Kasumi-1 (cell line): ENCODE data around the gene GLI3.
A peak's percentile ranks its signal among the peaks of the same experiment; 100 is the strongest.

Source experiments
- DNase-seq, 2 experiments: peaks; one replicate each; lab custom pipeline; 2025; lab: John Stamatoyannopoulos, UW

Gene GLI3

DNA sequence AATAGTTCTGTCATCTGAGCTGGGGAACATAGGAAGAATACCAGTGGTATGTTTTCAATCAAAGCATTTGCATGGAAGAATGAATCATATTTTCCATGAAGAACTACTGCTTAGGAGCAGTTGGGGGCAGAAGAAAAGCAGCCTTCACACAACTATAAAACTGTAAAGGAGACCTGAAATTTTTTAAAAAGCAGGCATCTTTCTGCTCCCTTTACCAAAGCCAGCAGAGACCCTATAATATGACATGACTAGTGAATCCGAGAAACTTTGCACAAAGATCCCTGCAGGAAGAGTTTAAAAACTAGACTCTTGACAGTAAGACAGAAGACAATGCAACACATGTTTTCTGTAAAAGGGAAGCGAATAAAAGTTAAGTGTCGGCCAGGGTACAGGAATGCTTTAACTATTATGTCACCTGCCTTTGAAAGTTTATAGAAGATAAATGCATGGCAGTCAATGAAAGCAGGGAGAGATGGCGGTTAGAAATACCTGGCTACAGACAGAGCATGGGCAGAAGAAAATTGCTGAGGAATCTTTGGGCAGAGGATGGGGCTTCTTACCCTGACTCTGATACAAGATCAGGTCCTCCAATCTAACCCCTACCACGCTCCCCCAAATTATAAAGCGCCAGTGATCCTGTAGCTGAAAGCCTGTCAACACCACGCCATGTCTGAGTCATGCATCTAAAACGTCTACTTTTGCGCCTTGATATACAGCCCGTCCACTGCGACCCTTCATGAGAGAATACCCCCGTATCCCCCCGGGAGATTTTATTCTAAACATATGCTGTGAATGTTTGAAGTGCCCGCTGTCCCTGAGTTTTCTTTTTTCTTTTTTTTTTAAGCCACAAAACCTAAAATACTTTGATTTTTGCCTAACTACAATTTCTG, 93.1 kb downstream of the GLI3 start:
- no peak for DNase-seq

GRCh38 chr7:42142089-42142488, 94.9 kb downstream of the GLI3 start:
- no peak for DNase-seq

GRCh38 chr7:42139751-42140150, 97.3 kb downstream of the GLI3 start:
- no peak for DNase-seq

- DNase-seq: no peak
Observed at GRCh38 chr7:42138691-42139090, 98.3 kb downstream of the GLI3 start.

GRCh38 chr7:42137941-42138340, 99.1 kb downstream of the GLI3 start:
- DNase-seq: no peak

DNA sequence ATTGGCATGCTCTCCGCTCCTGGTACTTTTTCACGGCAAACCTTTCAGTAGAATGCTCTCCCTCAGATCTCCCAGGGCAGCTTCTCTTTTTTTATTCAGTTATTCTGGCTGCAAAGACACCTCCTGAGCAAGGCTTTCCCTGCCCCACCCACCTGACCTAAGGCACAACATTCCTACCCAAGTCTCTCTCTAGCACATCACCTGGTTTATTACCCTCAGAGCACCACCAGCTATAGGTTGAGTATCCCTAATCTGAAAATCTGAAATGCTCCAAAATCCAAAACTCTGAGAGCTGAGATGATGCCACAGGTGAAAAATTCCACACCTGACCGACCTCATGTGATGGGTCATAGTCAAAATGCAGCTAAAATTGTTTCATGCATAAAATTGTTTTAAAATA, 99.6 kb downstream of the GLI3 start:
- DNase-seq: no peak

GRCh38 chr7:42135728-42136127, 101.3 kb downstream of the GLI3 start:
- no peak for DNase-seq

- DNase-seq: no peak
Observed at GRCh38 chr7:42134276-42134876, 102.6 kb downstream of the GLI3 start.

- DNase-seq: no peak
Observed at GRCh38 chr7:42133321-42133720, 103.7 kb downstream of the GLI3 start.

GRCh38 chr7:42128703-42129102, 108.3 kb downstream of the GLI3 start:
- DNase-seq: no peak

DNA sequence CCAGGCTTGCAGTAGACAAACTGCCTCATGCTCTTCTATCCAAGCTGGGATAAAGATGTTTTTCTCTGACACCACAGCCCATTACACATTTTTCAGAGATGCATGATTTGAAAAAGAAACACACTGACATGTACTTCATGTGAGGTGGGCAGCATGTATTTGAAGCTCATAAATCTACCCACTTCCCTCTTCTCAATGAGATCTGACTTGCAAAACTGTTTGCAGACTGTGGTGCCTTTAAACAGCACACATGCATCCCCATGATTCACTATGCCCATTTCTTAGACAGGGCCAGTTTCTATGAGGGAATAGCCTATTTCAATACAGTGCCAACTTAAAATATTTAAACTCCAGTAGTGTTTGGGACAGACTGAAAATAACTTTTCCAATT, 109.8 kb downstream of the GLI3 start:
- peak; percentile 75 to 77 for DNase-seq

- DNase-seq: no peak
Observed at GRCh38 chr7:42126475-42127231, 110.4 kb downstream of the GLI3 start.

DNA sequence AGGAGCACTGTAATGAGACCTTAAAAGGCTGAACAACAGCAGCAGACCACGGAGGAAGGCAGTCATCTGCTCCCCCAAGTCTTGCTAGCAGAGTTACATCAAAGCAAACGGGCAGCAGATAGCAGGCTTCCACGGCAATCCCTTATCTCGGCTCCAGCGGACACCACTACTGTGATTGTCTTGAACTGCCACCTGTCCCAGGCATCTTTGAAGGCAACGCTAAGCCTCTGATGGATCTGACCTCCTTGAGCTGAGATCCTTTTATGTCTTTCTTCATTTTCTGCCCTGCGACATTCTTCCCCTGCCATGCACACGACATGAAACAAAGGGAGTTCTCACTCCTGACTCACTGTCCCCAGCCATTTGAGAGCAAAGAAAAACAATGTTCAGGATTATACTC, 111.7 kb downstream of the GLI3 start:
- no peak for DNase-seq

DNA sequence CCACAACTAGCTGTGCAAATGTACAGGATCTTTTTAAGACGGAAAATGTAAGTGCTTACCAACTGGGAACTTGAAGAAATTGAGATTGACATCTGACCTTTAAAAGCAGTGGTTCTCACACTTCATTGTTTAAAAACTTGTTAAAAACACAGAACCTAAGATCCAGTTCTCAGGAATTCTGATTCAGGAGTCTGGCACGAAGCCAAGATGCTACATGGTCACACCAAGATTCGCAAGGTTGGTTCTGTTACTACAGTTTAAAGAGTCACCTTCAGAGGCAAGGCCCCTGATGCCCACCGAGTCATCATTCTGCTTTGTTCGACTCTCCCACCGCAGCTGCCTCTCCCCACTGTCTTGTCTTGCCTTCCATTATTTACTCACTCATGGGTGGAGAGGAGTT, 113.3 kb downstream of the GLI3 start:
- no peak for DNase-seq

GRCh38 chr7:42120191-42120590, 116.8 kb downstream of the GLI3 start:
- DNase-seq: no peak

DNA sequence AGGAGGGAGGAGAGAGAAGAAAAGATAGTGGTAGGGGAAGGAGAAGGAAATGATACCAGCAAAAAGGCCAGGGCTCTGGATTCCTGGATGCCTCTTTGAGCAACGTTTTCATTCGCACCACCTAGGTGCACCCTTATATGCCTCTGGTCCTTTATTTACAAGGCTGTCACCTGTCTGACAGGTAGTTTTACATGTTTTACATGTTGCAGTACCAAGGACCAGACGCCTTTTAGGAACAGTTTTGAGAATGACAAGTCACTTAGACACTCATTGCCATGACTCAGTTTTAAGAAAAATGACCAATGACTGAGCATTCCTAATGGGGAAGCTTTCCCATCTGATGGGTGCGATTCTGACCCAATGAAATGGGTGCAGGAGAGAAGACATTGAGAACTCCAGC, 119.8 kb downstream of the GLI3 start:
- no peak for DNase-seq

DNA sequence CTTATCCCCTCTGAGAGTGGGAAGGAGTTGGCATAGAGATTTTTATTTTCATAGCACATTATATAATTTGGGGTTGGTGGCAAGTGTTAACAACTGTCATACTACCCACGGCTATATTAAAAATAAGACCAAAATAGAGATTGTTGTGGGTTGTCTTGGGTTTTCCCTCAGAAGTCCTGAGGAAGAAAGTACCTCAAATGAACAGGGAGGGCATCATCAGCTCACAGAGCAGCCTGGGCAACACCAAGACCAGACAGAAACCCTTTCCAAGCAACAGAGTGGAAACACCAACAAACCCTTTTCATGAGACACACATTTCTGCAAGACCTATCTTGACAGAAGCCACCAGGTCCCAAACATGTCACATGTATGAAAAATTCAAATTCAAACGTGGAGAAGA, 121.2 kb downstream of the GLI3 start:
- DNase-seq: no peak

DNA sequence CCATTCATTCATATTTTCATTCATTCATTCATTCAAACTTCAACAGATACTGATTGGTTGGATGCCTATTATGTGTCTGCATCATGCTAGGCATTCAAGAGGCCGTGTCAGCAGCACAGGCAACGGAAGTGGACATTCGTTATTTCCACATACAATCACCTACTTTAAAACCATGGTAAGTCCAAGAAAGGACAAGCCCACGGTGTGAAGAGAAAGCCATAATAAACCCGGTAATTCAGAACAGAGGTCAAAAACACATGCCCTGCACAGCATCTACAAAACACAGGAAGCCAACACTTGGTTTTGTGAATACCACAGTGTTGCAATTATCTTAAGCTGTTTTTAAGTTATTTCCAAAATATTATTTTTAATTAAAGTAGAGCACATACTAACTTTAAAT, 126.7 kb downstream of the GLI3 start:
- no peak for DNase-seq

DNA sequence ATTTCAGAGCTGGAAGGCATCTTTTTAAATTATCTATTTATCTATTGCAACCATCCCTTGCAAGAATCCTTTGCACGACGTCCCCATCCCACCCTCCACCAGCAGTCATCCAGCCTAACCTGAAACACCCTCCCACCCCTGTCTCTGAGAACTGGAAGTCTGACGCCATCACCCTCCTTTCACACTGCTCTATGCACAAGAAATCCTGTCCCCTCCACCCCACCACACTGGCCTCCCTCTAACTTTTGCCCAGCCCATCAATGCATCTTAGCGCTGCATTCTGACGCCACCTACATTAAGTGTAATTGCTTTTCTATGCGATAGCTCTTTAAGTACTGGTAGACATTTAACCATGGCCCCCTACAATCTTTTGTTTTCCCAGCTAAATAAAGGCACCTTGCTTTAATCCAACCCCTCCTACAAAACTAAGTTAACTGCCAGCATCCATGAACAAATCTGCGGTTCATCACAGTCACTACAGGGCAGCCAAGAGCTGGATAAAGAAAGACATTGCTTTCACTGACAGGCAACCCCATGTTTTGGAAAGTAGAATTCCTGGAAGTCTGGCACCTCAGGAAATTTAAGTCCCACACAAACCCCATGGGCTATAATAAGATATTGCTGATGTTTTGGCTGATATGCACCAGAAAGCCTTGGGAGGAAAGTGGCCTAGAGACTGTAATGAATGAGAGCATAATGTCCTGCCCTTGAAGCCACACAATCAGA, 128.0 kb downstream of the GLI3 start:
- no peak for DNase-seq

GRCh38 chr7:42107484-42108240, 129.3 kb downstream of the GLI3 start:
- no peak for DNase-seq

- DNase-seq: no peak
Observed at GRCh38 chr7:42106562-42106961, 130.4 kb downstream of the GLI3 start.
